Fibroblast of villous mesenchyme (primary cell): ENCODE data around the gene XRN2. TPM values are rescaled to one million over a fixed set of nuclear protein-coding genes. Genes with fewer than 3 reads are reported as not detected.

Experiments
- DNase-seq: peaks from one replicate; pipeline ENCODE4 v3.0.0-alpha.2; 2010; ENCODE audit warnings: low read depth
- H3K4me3 ChIP-seq: 2 replicates; pipeline ENCODE4 v1.5.1; 2011; ENCODE audit warnings: low read depth, mild to moderate bottlenecking, low read length
- CTCF ChIP-seq: IDR thresholded peaks from 2 replicates; pipeline ENCODE4 v1.5.1; 2012; ENCODE audit warnings: low read depth, mild to moderate bottlenecking, low read length; ENCODE audit not compliant: insufficient read depth
- total RNA-seq: library from RNA; depleted of rRNA; stranded (reverse); fragments of >200 nt; gene quantifications from 2 replicates; pipeline ENCODE4 v1.2.3, GENCODE V29; 2012

XRN2 gene
- total RNA-seq, 1 donor = 90.2 TPM

GRCh38 chr20:21294755-21295154 is 8.4 kb upstream of the XRN2 start:
- H3K4me3 ChIP-seq = no peak overlapping the region
- no peak for TF ChIP-seq CTCF
- DNase-seq = no peak

GRCh38 chr20:21301940-21302663 is 1.0 kb upstream of the XRN2 start:
- TF ChIP-seq CTCF = no peak
- peak overlapping the region; percentile 82 for H3K4me3 ChIP-seq
- DNase-seq = no peak

GRCh38 chr20:21302664-21303060 is 469 bp upstream of the XRN2 start:
- no peak for DNase-seq
- TF ChIP-seq CTCF = no peak
- H3K4me3 ChIP-seq = peak overlapping the region; percentile 82

GRCh38 chr20:21303872-21304586 is 898 bp downstream of the XRN2 start:
- TF ChIP-seq CTCF = no peak
- no peak for DNase-seq
- H3K4me3 ChIP-seq = peak overlapping the region; percentile 82

- no peak overlapping the region for H3K4me3 ChIP-seq
- DNase-seq = no peak
- TF ChIP-seq CTCF = no peak
These were observed 5.2 kb downstream of the XRN2 start for GRCh38 chr20:21308340-21308739.

GRCh38 chr20:21309678-21310467 is 6.7 kb downstream of the XRN2 start:
- no peak for TF ChIP-seq CTCF
- no peak for DNase-seq

More at GRCh38 chr20:21309678-21310467, 6.7 kb downstream of the XRN2 start:
- H3K4me3 ChIP-seq = no peak overlapping the region
